Measurements from ENCODE around the gene FKBP4. TPM values are rescaled to one million over a fixed set of nuclear protein-coding genes. Genes with fewer than 3 reads are reported as not detected.

FKBP4 gene
- total RNA-seq, 4 donors from 2014 or later: 29.6 to 86.5 (median 45.1) TPM

- ATAC-seq (ENCODE audit: low FRiP score) (no peak), DNase-seq (ENCODE audit: low spot score) (no peak)
- TF ChIP-seq, protein P1, sequence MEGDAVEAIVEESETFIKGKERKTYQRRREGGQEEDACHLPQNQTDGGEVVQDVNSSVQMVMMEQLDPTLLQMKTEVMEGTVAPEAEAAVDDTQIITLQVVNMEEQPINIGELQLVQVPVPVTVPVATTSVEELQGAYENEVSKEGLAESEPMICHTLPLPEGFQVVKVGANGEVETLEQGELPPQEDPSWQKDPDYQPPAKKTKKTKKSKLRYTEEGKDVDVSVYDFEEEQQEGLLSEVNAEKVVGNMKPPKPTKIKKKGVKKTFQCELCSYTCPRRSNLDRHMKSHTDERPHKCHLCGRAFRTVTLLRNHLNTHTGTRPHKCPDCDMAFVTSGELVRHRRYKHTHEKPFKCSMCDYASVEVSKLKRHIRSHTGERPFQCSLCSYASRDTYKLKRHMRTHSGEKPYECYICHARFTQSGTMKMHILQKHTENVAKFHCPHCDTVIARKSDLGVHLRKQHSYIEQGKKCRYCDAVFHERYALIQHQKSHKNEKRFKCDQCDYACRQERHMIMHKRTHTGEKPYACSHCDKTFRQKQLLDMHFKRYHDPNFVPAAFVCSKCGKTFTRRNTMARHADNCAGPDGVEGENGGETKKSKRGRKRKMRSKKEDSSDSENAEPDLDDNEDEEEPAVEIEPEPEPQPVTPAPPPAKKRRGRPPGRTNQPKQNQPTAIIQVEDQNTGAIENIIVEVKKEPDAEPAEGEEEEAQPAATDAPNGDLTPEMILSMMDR (IDR thresholded peaks at IDR 0.05): no peak
Measured at GRCh38 chr12:2753536-2753935, 41.2 kb upstream of the FKBP4 start.

DNA sequence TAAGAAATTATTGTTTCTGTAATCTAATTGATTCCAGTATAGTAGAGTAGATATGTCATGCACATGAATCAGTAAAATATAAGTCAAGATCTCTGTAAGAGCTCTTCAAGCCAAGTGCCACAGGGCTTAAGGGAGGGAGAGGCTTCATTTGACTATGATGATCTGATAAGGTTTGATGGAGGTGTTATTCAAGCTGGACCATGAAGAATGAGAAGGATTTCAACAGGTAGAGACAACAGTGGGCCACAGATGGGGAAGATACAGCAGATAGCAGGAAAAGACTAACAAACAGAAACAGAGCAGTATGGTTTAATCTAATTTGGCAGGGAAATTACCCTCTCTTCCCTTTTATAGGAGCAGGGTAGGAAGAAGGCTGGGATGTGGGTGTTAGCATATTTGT, 40.6 kb upstream of the FKBP4 start:
- ATAC-seq (ENCODE audit: low FRiP score) (no peak), DNase-seq (ENCODE audit: low spot score) (no peak)
- TF ChIP-seq, protein P1 (IDR thresholded peaks at IDR 0.05): no peak

- TF ChIP-seq, protein P1 (IDR thresholded peaks at IDR 0.05): no peak
Measured at GRCh38 chr12:2756756-2757155, 38.0 kb upstream of the FKBP4 start.

GRCh38 chr12:2759733-2760132, 35.0 kb upstream of the FKBP4 start:
- no peak for DNase-seq (ENCODE audit: low spot score)
- TF ChIP-seq, protein P1 (IDR thresholded peaks at IDR 0.05): no peak
- no peak for ATAC-seq (ENCODE audit: low FRiP score)

More at GRCh38 chr12:2756756-2757155, 38.0 kb upstream of the FKBP4 start:
- DNase-seq (ENCODE audit: low spot score): no peak
- ATAC-seq (ENCODE audit: low FRiP score): no peak

DNA sequence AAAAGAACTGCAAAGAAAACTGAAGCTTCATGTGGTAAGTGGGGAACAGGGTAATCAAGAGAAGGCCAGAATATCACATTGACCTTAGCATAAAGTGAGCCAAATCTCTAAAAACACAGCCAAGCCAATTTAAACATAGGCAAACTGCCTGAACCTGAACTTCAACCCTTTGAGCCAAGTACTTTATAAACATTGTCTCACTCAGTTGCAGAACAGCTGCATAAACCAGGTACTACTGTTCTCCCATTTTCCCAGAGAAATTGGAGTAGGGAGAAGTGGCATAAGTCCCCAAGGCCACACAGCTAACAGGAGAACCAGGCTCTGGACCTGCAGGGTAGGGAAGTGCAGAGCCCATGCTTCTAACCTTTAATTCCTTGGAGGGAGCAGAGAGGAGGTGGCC, 30.4 kb upstream of the FKBP4 start:
- TF ChIP-seq, protein P1 (IDR thresholded peaks at IDR 0.05): no peak
- ATAC-seq (ENCODE audit: low FRiP score): no peak

GRCh38 chr12:2765052-2765451, 29.7 kb upstream of the FKBP4 start:
- TF ChIP-seq, protein P1 (IDR thresholded peaks at IDR 0.05): no peak
- ATAC-seq (ENCODE audit: low FRiP score) (no peak), DNase-seq (ENCODE audit: low spot score) (no peak)

More for the DNA sequence above, 30.4 kb upstream of the FKBP4 start:
- DNase-seq (ENCODE audit: low spot score): no peak

DNA sequence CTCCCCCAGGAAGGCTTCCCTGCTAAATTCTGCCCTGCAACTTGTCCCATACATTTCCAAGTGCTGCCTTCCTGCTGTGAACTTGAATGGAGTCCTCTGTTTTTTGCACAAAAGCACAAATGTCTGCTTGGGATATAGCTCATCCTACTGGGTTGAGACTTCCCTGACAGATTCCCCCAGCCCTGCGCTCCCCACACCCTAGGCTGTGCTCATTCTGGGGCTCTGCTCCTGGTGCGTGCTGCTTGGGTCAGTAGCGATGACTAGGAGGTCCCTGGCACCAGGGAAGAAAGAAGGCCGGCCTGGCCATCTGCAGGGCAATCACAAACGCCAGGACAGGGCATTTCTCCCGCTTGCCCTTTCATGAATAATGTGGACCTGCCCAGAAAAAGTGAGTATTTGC, 29.2 kb upstream of the FKBP4 start:
- ATAC-seq (ENCODE audit: low FRiP score) (no peak), DNase-seq (ENCODE audit: low spot score) (no peak)
- TF ChIP-seq, protein P1 (IDR thresholded peaks at IDR 0.05): no peak
